ENCODE measurements around the gene LINS1. TPM values are rescaled to one million over a fixed set of nuclear protein-coding genes. Genes with fewer than 3 reads are reported as not detected.

Gene LINS1
- total and polyA plus RNA-seq, 2 of the 8 experiments (the other 6 are each of a cell fraction or from before 2014, with no cell fraction given), result 4.2 to 8.1 TPM

DNA sequence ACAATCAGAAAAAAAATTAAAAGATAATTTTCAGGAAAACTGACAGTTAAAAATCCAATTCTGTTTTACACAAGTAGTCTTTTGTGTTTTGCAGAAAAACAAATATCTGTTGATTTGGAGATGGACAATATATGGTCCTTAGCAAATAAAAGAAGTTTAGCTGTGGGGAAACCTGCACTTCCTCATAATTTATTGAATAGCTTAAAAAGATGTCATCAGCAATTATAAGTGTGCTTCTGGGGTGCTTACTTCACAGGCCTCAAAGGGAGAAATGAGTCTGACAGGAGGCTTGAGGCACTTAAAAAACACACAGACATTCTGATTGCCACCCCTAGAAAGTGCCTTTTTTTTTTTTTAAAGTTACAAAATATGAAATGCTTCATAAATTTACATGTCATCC, 41.7 kb downstream of the LINS1 start (continued):
- TF ChIP-seq RAD21 (IDR thresholded peaks at IDR 0.05 in 1 of 2, conservative IDR thresholded peaks at IDR 0.05 in 1 of 2; ENCODE audit: low read depth in 2 of 2, low read length in 2 of 2) (no peak), TCF12 (IDR thresholded peaks at IDR 0.05; ENCODE audit: low read depth, low read length) (no peak), CBX5 (IDR thresholded peaks at IDR 0.05; ENCODE audit: low read depth, low read length) (no peak), MAFK (IDR thresholded peaks at IDR 0.05; ENCODE audit: low read depth, low read length) (no peak), GABPA (IDR thresholded peaks at IDR 0.05; ENCODE audit: borderline replicate concordance, insufficient read depth, low read length) (no peak), POU5F1 (IDR thresholded peaks at IDR 0.05; ENCODE audit: low read depth, low read length) (no peak), EZH2 (IDR thresholded peaks at IDR 0.05; ENCODE audit: low read depth, low read length, severe bottlenecking) (no peak), ATF3 (IDR thresholded peaks at IDR 0.05; ENCODE audit: insufficient read depth, low read depth, low read length) (no peak), GTF2F1 (IDR thresholded peaks at IDR 0.05; ENCODE audit: borderline replicate concordance, low read depth, low read length) (no peak), NANOG (IDR thresholded peaks at IDR 0.05; ENCODE audit: insufficient read depth, low read depth, low read length, poor library complexity, severe bottlenecking) (no peak), TBP (IDR thresholded peaks at IDR 0.05; ENCODE audit: low read depth, low read length) (no peak), RFX5 (IDR thresholded peaks at IDR 0.05; ENCODE audit: borderline replicate concordance, low read depth, low read length) (no peak), ASH2L (IDR thresholded peaks at IDR 0.05; ENCODE audit: low read length) (no peak), HDAC6 (IDR thresholded peaks at IDR 0.05; ENCODE audit: low read depth, low read length) (no peak), HDAC2 (IDR thresholded peaks at IDR 0.05; ENCODE audit: borderline replicate concordance in 1 of 2, low read depth in 2 of 2, low read length in 2 of 2) (no peak), KDM4A (IDR thresholded peaks at IDR 0.05; ENCODE audit: low read depth, low read length, severe bottlenecking) (no peak)
- TF ChIP-seq, protein P1, sequence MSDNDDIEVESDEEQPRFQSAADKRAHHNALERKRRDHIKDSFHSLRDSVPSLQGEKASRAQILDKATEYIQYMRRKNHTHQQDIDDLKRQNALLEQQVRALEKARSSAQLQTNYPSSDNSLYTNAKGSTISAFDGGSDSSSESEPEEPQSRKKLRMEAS (IDR thresholded peaks at IDR 0.05), result no peak

All from H1 (cell line).